Activated CD4-positive, alpha-beta T cell treated with anti-CD3 and anti-CD28 coated beads for 36 hours (primary cell): Measurements from ENCODE around the gene BANK1. TPM values are rescaled to one million over a fixed set of nuclear protein-coding genes. Genes with fewer than 3 reads are reported as not detected.

ENCODE experiments used
- ATAC-seq: fragments of 200-7000 bp; cut with Tn5 transposase; one replicate; pipeline ENCODE4 v1.10.0; 2021; ENCODE audit warnings: mild to moderate bottlenecking, moderate library complexity
- CTCF ChIA-PET: fragments of 350-600 bp; sonication (Branson Sonifier 250); formaldehyde crosslinking; loops from one replicate; lab custom pipeline; 2021; ENCODE audit warnings: antibody characterized with exemption; lab: Charles Lee
- POLR2A ChIA-PET: fragments of 350-600 bp; sonication (Branson Sonifier 250); formaldehyde crosslinking; loops from one replicate; lab custom pipeline; 2021; ENCODE audit warnings: antibody characterized with exemption, inconsistent platforms; lab: Charles Lee
- DNase-seq: peaks from one replicate; pipeline ENCODE4 v3.0.0-alpha.2; 2020
- H3K27ac Mint-ChIP-seq: one replicate; pipeline ENCODE4 v1.8.0; 2021; ENCODE audit warnings: mixed read lengths
- H3K27me3 Mint-ChIP-seq: one replicate; pipeline ENCODE4 v1.8.0; 2021; ENCODE audit warnings: mixed read lengths
- H3K36me3 Mint-ChIP-seq: one replicate; pipeline ENCODE4 v1.8.0; 2021; ENCODE audit warnings: low read depth, mixed read lengths
- H3K4me1 Mint-ChIP-seq: one replicate; pipeline ENCODE4 v1.8.0; 2021; ENCODE audit warnings: mixed read lengths
- H3K4me3 Mint-ChIP-seq: one replicate; pipeline ENCODE4 v1.8.0; 2021; ENCODE audit warnings: mild to moderate bottlenecking, moderate library complexity, mixed read lengths
- H3K9me3 Mint-ChIP-seq: one replicate; pipeline ENCODE4 v1.8.0; 2021; ENCODE audit warnings: low read depth, mixed read lengths
- intact Hi-C, 2 experiments: fragments of 100-400 bp; cut with DNase I in 1 of 2; cut with micrococcal nuclease in 1 of 2; formaldehyde crosslinking; loops; one replicate each; pipeline versions ENCODE4 v1.14.2 to v1.15.1; 2022 to 2024; cut with DNase I, micrococcal nuclease
- total RNA-seq, 2 experiments: library from RNA; stranded (reverse); gene quantifications; one replicate each; pipeline ENCODE4 v1.2.3, GENCODE V29; 2021

Gene BANK1
- not detected for total RNA-seq

GRCh38 chr4:101790521-101791181 lies at the start of gene BANK1:
TSS of gene BANK1 (plus strand) at chr4:101790730. CDS start at chr4:101790881, 151 bp downstream.
- ChIA-PET CTCF (no interaction called here), POLR2A (no interaction called here)
- Mint-ChIP-seq H3K4me1 (peaks cover 10% of the 10 kb centered on the region), H3K36me3 (no peaks in the 10 kb centered on the region), H3K9me3 (no peaks in the 10 kb centered on the region), H3K27me3 (peaks cover 31% of the 10 kb centered on the region), H3K27ac (peak within 1 kb of the TSS; percentile 33), H3K4me3 (peak within 1 kb of the TSS; percentile 66)
- intact Hi-C loops, result no loop called here
- ATAC-seq (peak; percentile 64), DNase-seq (peak; percentile 37)

- Mint-ChIP-seq H3K4me1 (no peaks in the 10 kb centered on the region), H3K36me3 (no peaks in the 10 kb centered on the region), H3K9me3 (no peaks in the 10 kb centered on the region), H3K27me3 (peaks cover 2% of the 10 kb centered on the region), H3K4me3 (no peak overlapping the region), H3K27ac (no peak overlapping the region)
- POLR2A ChIA-PET, result no interaction called here
- intact Hi-C loops, result no loop called here
- ATAC-seq, result no peak
- CTCF ChIA-PET, result interaction anchor here (1.2 kb wide), 1 partner anchor 23 kb away, joined by 3 read pairs; no protein-coding TSS in a partner anchor
- no peak for DNase-seq
Observed at GRCh38 chr4:101753721-101754120, 36.8 kb upstream of the BANK1 start.

GRCh38 chr4:101756181-101756580 lies 34.3 kb upstream of the BANK1 start:
- H3K4me1 Mint-ChIP-seq, result no peaks in the 10 kb centered on the region
- H3K27ac Mint-ChIP-seq, result no peak overlapping the region
- DNase-seq (no peak), ATAC-seq (no peak)
- CTCF ChIA-PET, result interaction anchor here (1.3 kb wide), 1 partner anchor 9 kb away, joined by 3 read pairs; no protein-coding TSS in a partner anchor
- peaks cover 6% of the 10 kb centered on the region for H3K27me3 Mint-ChIP-seq
- POLR2A ChIA-PET, result no interaction called here
- H3K4me3 Mint-ChIP-seq, result no peak overlapping the region
- H3K9me3 Mint-ChIP-seq, result no peaks in the 10 kb centered on the region
- intact Hi-C loops, result no loop called here
- H3K36me3 Mint-ChIP-seq, result no peaks in the 10 kb centered on the region

GRCh38 chr4:101761405-101761804 lies 29.1 kb upstream of the BANK1 start:
- ChIA-PET CTCF (no interaction called here), POLR2A (no interaction called here)
- Mint-ChIP-seq H3K4me1 (no peaks in the 10 kb centered on the region), H3K36me3 (no peaks in the 10 kb centered on the region), H3K27ac (no peak overlapping the region), H3K4me3 (no peak overlapping the region), H3K27me3 (peaks cover 10% of the 10 kb centered on the region), H3K9me3 (peaks cover 1% of the 10 kb centered on the region)
- no peak for ATAC-seq
- DNase-seq, result no peak
- intact Hi-C loops, result no loop called here

GRCh38 chr4:101762025-101762424 lies 28.5 kb upstream of the BANK1 start:
- Mint-ChIP-seq H3K4me1 (no peaks in the 10 kb centered on the region), H3K36me3 (no peaks in the 10 kb centered on the region), H3K27ac (no peak overlapping the region), H3K4me3 (no peak overlapping the region), H3K9me3 (peaks cover 3% of the 10 kb centered on the region), H3K27me3 (peaks cover 11% of the 10 kb centered on the region)
- DNase-seq (no peak), ATAC-seq (no peak)
- ChIA-PET CTCF (no interaction called here), POLR2A (no interaction called here)
- intact Hi-C loops, result no loop called here

- no peak overlapping the region for H3K27ac Mint-ChIP-seq
- no peaks in the 10 kb centered on the region for H3K4me1 Mint-ChIP-seq
- peaks cover 3% of the 10 kb centered on the region for H3K9me3 Mint-ChIP-seq
- ChIA-PET CTCF (no interaction called here), POLR2A (no interaction called here)
- ATAC-seq, result no peak
- no peak for DNase-seq
- peaks cover 8% of the 10 kb centered on the region for H3K27me3 Mint-ChIP-seq
- no peak overlapping the region for H3K4me3 Mint-ChIP-seq
- intact Hi-C loops, result no loop called here
- H3K36me3 Mint-ChIP-seq, result no peaks in the 10 kb centered on the region
Observed at GRCh38 chr4:101762534-101762933, 28.0 kb upstream of the BANK1 start.

- intact Hi-C loops, result no loop called here
Observed at GRCh38 chr4:101763576-101763975, 27.0 kb upstream of the BANK1 start.

GRCh38 chr4:101774807-101775206 lies 15.7 kb upstream of the BANK1 start:
- no peak for ATAC-seq
- CTCF ChIA-PET, result no interaction called here
- no peak overlapping the region for H3K27ac Mint-ChIP-seq

More at GRCh38 chr4:101763576-101763975, 27.0 kb upstream of the BANK1 start:
- Mint-ChIP-seq H3K4me3 (no peak overlapping the region), H3K27ac (no peak overlapping the region), H3K4me1 (no peaks in the 10 kb centered on the region), H3K9me3 (peaks cover 3% of the 10 kb centered on the region), H3K27me3 (peaks cover 8% of the 10 kb centered on the region), H3K36me3 (no peaks in the 10 kb centered on the region)
- CTCF ChIA-PET, result no interaction called here
- ATAC-seq, result no peak
- POLR2A ChIA-PET, result no interaction called here
- DNase-seq, result no peak

GRCh38 chr4:101777431-101777830 lies 13.1 kb upstream of the BANK1 start:
- Mint-ChIP-seq H3K9me3 (no peaks in the 10 kb centered on the region), H3K27ac (no peak overlapping the region), H3K27me3 (peaks cover 11% of the 10 kb centered on the region), H3K36me3 (no peaks in the 10 kb centered on the region), H3K4me3 (no peak overlapping the region), H3K4me1 (no peaks in the 10 kb centered on the region)
- intact Hi-C loops, result no loop called here
- DNase-seq (no peak), ATAC-seq (no peak)
- CTCF ChIA-PET, result no interaction called here
- POLR2A ChIA-PET, result no interaction called here

More at GRCh38 chr4:101774807-101775206, 15.7 kb upstream of the BANK1 start:
- H3K4me1 Mint-ChIP-seq, result no peaks in the 10 kb centered on the region
- peaks cover 17% of the 10 kb centered on the region for H3K27me3 Mint-ChIP-seq
- H3K9me3 Mint-ChIP-seq, result peaks cover 13% of the 10 kb centered on the region
- H3K4me3 Mint-ChIP-seq, result no peak overlapping the region
- no peak for DNase-seq
- POLR2A ChIA-PET, result no interaction called here
- intact Hi-C loops, result no loop called here
- H3K36me3 Mint-ChIP-seq, result no peaks in the 10 kb centered on the region

GRCh38 chr4:101780284-101780683 lies 10.2 kb upstream of the BANK1 start:
- H3K9me3 Mint-ChIP-seq, result no peaks in the 10 kb centered on the region
- no peaks in the 10 kb centered on the region for H3K36me3 Mint-ChIP-seq
- ChIA-PET POLR2A (no interaction called here), CTCF (no interaction called here)
- H3K27ac Mint-ChIP-seq, result no peak overlapping the region
- ATAC-seq, result no peak
- DNase-seq, result no peak
- intact Hi-C loops, result no loop called here
- no peak overlapping the region for H3K4me3 Mint-ChIP-seq
- no peaks in the 10 kb centered on the region for H3K4me1 Mint-ChIP-seq
- peaks cover 9% of the 10 kb centered on the region for H3K27me3 Mint-ChIP-seq

- no peak overlapping the region for H3K27ac Mint-ChIP-seq
- DNase-seq (no peak), ATAC-seq (no peak)
- intact Hi-C loops, result no loop called here
- no peaks in the 10 kb centered on the region for H3K4me1 Mint-ChIP-seq
- POLR2A ChIA-PET, result no interaction called here
- H3K9me3 Mint-ChIP-seq, result no peaks in the 10 kb centered on the region
- CTCF ChIA-PET, result no interaction called here
- H3K4me3 Mint-ChIP-seq, result no peak overlapping the region
- no peaks in the 10 kb centered on the region for H3K36me3 Mint-ChIP-seq
- peaks cover 7% of the 10 kb centered on the region for H3K27me3 Mint-ChIP-seq
Observed at GRCh38 chr4:101782546-101782945, 8.0 kb upstream of the BANK1 start.

GRCh38 chr4:101784957-101785356 lies 5.6 kb upstream of the BANK1 start:
- intact Hi-C loops, result no loop called here

More at GRCh38 chr4:101784957-101785356, 5.6 kb upstream of the BANK1 start:
- ChIA-PET POLR2A (no interaction called here), CTCF (no interaction called here)
- Mint-ChIP-seq H3K27ac (no peak overlapping the region), H3K4me1 (no peaks in the 10 kb centered on the region), H3K4me3 (no peak overlapping the region), H3K27me3 (peaks cover 12% of the 10 kb centered on the region), H3K9me3 (no peaks in the 10 kb centered on the region), H3K36me3 (no peaks in the 10 kb centered on the region)
- DNase-seq (no peak), ATAC-seq (no peak)
